GM23248 (cell line): ENCODE results near the gene ASIC4. TPM values are rescaled to one million over a fixed set of nuclear protein-coding genes. Genes with fewer than 3 reads are reported as not detected.

Experiments
- DNase-seq: peaks from one replicate; pipeline ENCODE4 v3.0.0-alpha.2; 2015
- H2AFZ ChIP-seq: fragments of 200-600 bp; sonication (generic); 2 replicates; pipeline ENCODE4 v1.6.1; 2016; ENCODE audit warnings: antibody characterized with exemption
- H3F3A ChIP-seq: fragments of 200-600 bp; sonication (generic); 2 replicates; pipeline ENCODE4 v1.6.1; 2016; ENCODE audit warnings: mild to moderate bottlenecking, antibody characterized with exemption, mixed run types; ENCODE audit not compliant: insufficient read depth
- H3K27ac ChIP-seq: fragments of 200-600 bp; sonication (generic); 2 replicates; pipeline ENCODE4 v1.5.1; 2016; ENCODE audit warnings: mild to moderate bottlenecking
- H3K27me3 ChIP-seq: fragments of 200-600 bp; sonication (generic); replicated peaks from 2 replicates; pipeline ENCODE4 v1.6.1; 2016; ENCODE audit warnings: mild to moderate bottlenecking; ENCODE audit not compliant: insufficient read depth
- H3K36me3 ChIP-seq: fragments of 200-600 bp; sonication (generic); 2 replicates; pipeline ENCODE4 v1.6.1; 2016; ENCODE audit warnings: low read depth, mild to moderate bottlenecking
- H3K4me1 ChIP-seq: fragments of 200-600 bp; sonication (generic); 2 replicates; pipeline ENCODE4 v1.6.1; 2016; ENCODE audit warnings: mild to moderate bottlenecking; ENCODE audit not compliant: insufficient read depth
- H3K4me2 ChIP-seq: fragments of 200-600 bp; sonication (generic); one replicate; pipeline ENCODE4 v1.6.1; 2016; ENCODE audit warnings: mild to moderate bottlenecking; ENCODE audit not compliant: unreplicated experiment
- H3K4me3 ChIP-seq: fragments of 200-600 bp; sonication (generic); 2 replicates; pipeline ENCODE4 v1.5.1; 2016; ENCODE audit warnings: mild to moderate bottlenecking
- H3K79me2 ChIP-seq: fragments of 200-600 bp; sonication (generic); 2 replicates; pipeline ENCODE4 v1.6.1; 2016; ENCODE audit warnings: mild to moderate bottlenecking; ENCODE audit not compliant: insufficient read depth
- H3K9ac ChIP-seq: fragments of 200-600 bp; sonication (generic); 2 replicates; pipeline ENCODE4 v1.6.1; 2016; ENCODE audit warnings: mild to moderate bottlenecking
- H3K9me2 ChIP-seq: fragments of 200-600 bp; sonication (generic); 2 replicates; pipeline ENCODE4 v1.6.1; 2016; ENCODE audit warnings: mixed run types, mild to moderate bottlenecking, moderate library complexity; ENCODE audit not compliant: insufficient read depth
- H3K9me3 ChIP-seq: fragments of 200-600 bp; sonication (generic); one replicate; pipeline ENCODE4 v1.6.1; 2017; ENCODE audit warnings: low read depth
- H4K20me1 ChIP-seq: fragments of 200-600 bp; sonication (generic); 2 replicates; pipeline ENCODE4 v1.6.0; 2016; ENCODE audit not compliant: insufficient read depth
- EZH2 ChIP-seq: fragments of 200-600 bp; sonication (generic); IDR thresholded peaks from 2 replicates; pipeline ENCODE4 v1.6.1; 2018; ENCODE audit warnings: antibody characterized with exemption, mild to moderate bottlenecking; ENCODE audit not compliant: insufficient read depth, poor library complexity, severe bottlenecking
- EZH2phosphoT487 ChIP-seq: fragments of 200-600 bp; sonication (generic); IDR thresholded peaks from 2 replicates; pipeline ENCODE4 v1.6.1; 2018; ENCODE audit warnings: antibody characterized with exemption, moderate library complexity, mild to moderate bottlenecking, low read depth; ENCODE audit not compliant: insufficient read depth
- WGBS, 2 experiments: methylation state at CpG; one replicate each; pipeline ENCODE4 v1.1.6; 2015 to 2017; ENCODE audit warnings: low lambda C conversion rate in 2 of 2, low coverage in 1 of 2; ENCODE audit errors: missing lambda C conversion rate in 2 of 2; 5-methylcytosine and 5-hydroxymethylcytosine counted together
- in situ Hi-C: fragments of 300-500 bp; cut with MboI; formaldehyde crosslinking; loops from 2 replicates; pipeline ENCODE4 v1.15.0; 2020
- polyA plus RNA-seq: library from polyadenylated mRNA; unstranded; fragments of >200 nt; fragmentation: Nextera tagmentation; extraction: Ambion mirVana; gene quantifications from 2 replicates; pipeline ENCODE4 v1.2.1, GENCODE V29; 2016
- total RNA-seq: library from RNA; depleted of rRNA; stranded (reverse); fragments of >200 nt; shearing (Covaris generic); gene quantifications from 2 replicates; pipeline ENCODE4 v1.2.3, GENCODE V29; 2014

Gene ASIC4
- total and polyA plus RNA-seq, 2 experiments from 2014 or later: 0.43 TPM; not detected in 1

DNA sequence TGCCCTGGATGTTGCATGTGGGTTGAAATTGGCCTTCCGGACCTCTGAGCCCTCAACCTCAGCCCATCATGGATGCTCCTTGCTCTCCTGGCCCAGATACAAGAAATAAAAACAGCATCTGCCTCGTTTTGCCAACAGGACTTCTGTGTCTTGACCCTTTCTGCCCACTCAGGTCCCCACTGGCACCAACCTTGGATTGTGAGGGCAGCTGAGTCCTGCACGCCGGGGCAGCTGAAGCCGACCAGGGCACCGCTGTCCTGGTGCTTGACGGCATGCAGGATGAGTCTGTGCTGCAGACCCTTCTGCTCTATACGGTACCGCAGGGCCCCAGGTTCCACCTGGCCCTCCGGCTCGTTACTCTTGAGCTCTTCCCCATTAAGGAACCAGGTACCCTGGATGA is 52.4 kb downstream of the ASIC4 start:
- Histone ChIP-seq H3K36me3 (no peaks in the 10 kb centered on the region), H3K4me2 (no peak overlapping the region), H3K9me2 (no peaks in the 10 kb centered on the region), H3F3A (no peaks in the 10 kb centered on the region), H3K27me3 (no peaks in the 10 kb centered on the region), H3K9me3 (no peaks in the 10 kb centered on the region), H3K4me1 (peaks cover 6% of the 10 kb centered on the region; the same call in 1 of the 2 replicates), H3K4me3 (no peak overlapping the region), H3K79me2 (peaks cover 15% of the 10 kb centered on the region; the same call in 1 of the 2 replicates), H3K9ac (no peak overlapping the region), H2AFZ (no peak overlapping the region), H3K27ac (no peak overlapping the region), H4K20me1 (no peaks in the 10 kb centered on the region)
- TF ChIP-seq EZH2: no peak
- TF ChIP-seq EZH2phosphoT487: no peak
- 90 to 93% methylated on average over 11 of the region's 11 CpGs for WGBS, 2 experiments
- in situ Hi-C loops: no loop called here
- DNase-seq: no peak

- no peak overlapping the region for H3K27ac ChIP-seq
- H4K20me1 ChIP-seq: no peaks in the 10 kb centered on the region
- H3K4me2 ChIP-seq: no peak overlapping the region
- no peak overlapping the region for H3K4me3 ChIP-seq
- peaks cover 15% of the 10 kb centered on the region; the same call in 1 of the 2 replicates for H3K79me2 ChIP-seq
- in situ Hi-C loops: no loop called here
- no peak overlapping the region for H3K9ac ChIP-seq
- peaks cover 6% of the 10 kb centered on the region; the same call in 1 of the 2 replicates for H3K4me1 ChIP-seq
- WGBS, 2 experiments: 95% methylated on average over 18 of the region's 18 CpGs
- H3K27me3 ChIP-seq: no peaks in the 10 kb centered on the region
- no peaks in the 10 kb centered on the region for H3F3A ChIP-seq
- no peak for TF ChIP-seq EZH2
- no peak for TF ChIP-seq EZH2phosphoT487
- no peak overlapping the region for H2AFZ ChIP-seq
- no peaks in the 10 kb centered on the region for H3K36me3 ChIP-seq
- no peaks in the 10 kb centered on the region for H3K9me3 ChIP-seq
- no peak for DNase-seq
- no peaks in the 10 kb centered on the region for H3K9me2 ChIP-seq
Measured at GRCh38 chr2:219567131-219567530, 52.8 kb downstream of the ASIC4 start.

- DNase-seq: no peak
- Histone ChIP-seq H3K36me3 (no peaks in the 10 kb centered on the region), H3K9me3 (no peaks in the 10 kb centered on the region), H3K4me1 (peaks cover 6% of the 10 kb centered on the region; the same call in 1 of the 2 replicates), H3F3A (no peaks in the 10 kb centered on the region), H2AFZ (no peak overlapping the region), H3K79me2 (peaks cover 15% of the 10 kb centered on the region; the same call in 1 of the 2 replicates), H3K4me3 (no peak overlapping the region), H3K9ac (no peak overlapping the region), H3K27ac (no peak overlapping the region), H3K4me2 (no peak overlapping the region), H4K20me1 (no peaks in the 10 kb centered on the region), H3K9me2 (no peaks in the 10 kb centered on the region), H3K27me3 (no peaks in the 10 kb centered on the region)
- TF ChIP-seq EZH2 (no peak), EZH2phosphoT487 (no peak)
- in situ Hi-C loops: no loop called here
- WGBS, 2 experiments: 92 to 96% methylated on average over 27 to 35 of the region's 35 CpGs
Measured at GRCh38 chr2:219567791-219568361, 53.6 kb downstream of the ASIC4 start.

DNA sequence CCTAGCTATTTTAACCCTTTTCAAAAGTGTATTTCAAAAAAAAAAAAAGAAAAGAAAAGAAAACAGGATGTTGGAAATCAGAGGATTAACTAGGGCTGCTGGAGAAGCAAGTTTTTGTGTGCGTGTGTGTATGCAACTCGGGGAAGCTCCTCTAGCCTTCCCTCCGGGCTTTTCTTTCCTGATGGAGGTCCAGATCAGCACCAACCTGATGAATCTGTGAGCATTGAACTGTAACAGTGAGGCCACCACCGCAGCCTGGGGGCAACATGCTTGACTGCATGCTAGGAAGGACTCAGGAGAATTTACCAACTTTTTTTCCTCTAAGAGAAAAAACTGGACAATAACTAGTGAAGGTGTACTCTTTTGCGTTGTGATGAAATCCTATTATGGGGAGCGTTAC is 54.8 kb downstream of the ASIC4 start:
- no peak overlapping the region for H3K9ac ChIP-seq
- no peaks in the 10 kb centered on the region for H3K9me2 ChIP-seq
- peaks cover 6% of the 10 kb centered on the region; the same call in 1 of the 2 replicates for H3K4me1 ChIP-seq
- H3K27me3 ChIP-seq: no peaks in the 10 kb centered on the region
- H3K4me2 ChIP-seq: no peak overlapping the region
- in situ Hi-C loops: no loop called here
- peaks cover 15% of the 10 kb centered on the region; the same call in 1 of the 2 replicates for H3K79me2 ChIP-seq
- no peak overlapping the region for H3K27ac ChIP-seq
- TF ChIP-seq EZH2: no peak
- no peak for TF ChIP-seq EZH2phosphoT487
- no peaks in the 10 kb centered on the region for H3K36me3 ChIP-seq
- H3K9me3 ChIP-seq: no peaks in the 10 kb centered on the region
- DNase-seq: no peak
- H3F3A ChIP-seq: no peaks in the 10 kb centered on the region
- no peak overlapping the region for H2AFZ ChIP-seq
- WGBS, 2 experiments: 91 to 95% methylated on average over 6 of the region's 6 CpGs
- H4K20me1 ChIP-seq: no peaks in the 10 kb centered on the region
- no peak overlapping the region for H3K4me3 ChIP-seq
